A204.1 (cell line): Measurements from ENCODE around the gene MB21D2.
"Not testable (repeated sequence)": the region's sequence is repeated elsewhere in the genome, so short reads cannot be mapped to it uniquely, and the experiment has no call there.

Experiments used
- FAIRE-seq: peaks from 2 replicates; lab custom pipeline; 2012; peaks lifted over from hg19 to GRCh38; lab: Jason Lieb, UNC

Gene MB21D2

GRCh38 chr3:192917404-192918274 lies at the start of gene MB21D2:
MB21D2 (minus strand) TSS chr3:192917856; CDS start chr3:192917840, 16 bp downstream.
- no peak for FAIRE-seq

- not testable (repeated sequence) for FAIRE-seq
Measured at GRCh38 chr3:192964959-192965719, 47.5 kb upstream of the MB21D2 start.

- FAIRE-seq: no peak
Measured at GRCh38 chr3:192959773-192960172, 42.1 kb upstream of the MB21D2 start.

- no peak for FAIRE-seq
Measured at GRCh38 chr3:192958219-192958872, 40.7 kb upstream of the MB21D2 start.

GRCh38 chr3:192957441-192958021 lies 39.9 kb upstream of the MB21D2 start:
- FAIRE-seq: no peak

- no peak for FAIRE-seq
Measured at GRCh38 chr3:192953926-192954325, 36.3 kb upstream of the MB21D2 start.

GRCh38 chr3:192947421-192947820 lies 29.8 kb upstream of the MB21D2 start:
- no peak for FAIRE-seq

- no peak for FAIRE-seq
Measured at GRCh38 chr3:192943393-192943792, 25.7 kb upstream of the MB21D2 start.

GRCh38 chr3:192942625-192943024 lies 25.0 kb upstream of the MB21D2 start:
- FAIRE-seq: no peak

GRCh38 chr3:192940129-192940528 lies 22.5 kb upstream of the MB21D2 start:
- FAIRE-seq: no peak

GRCh38 chr3:192935441-192935840 lies 17.8 kb upstream of the MB21D2 start:
- no peak for FAIRE-seq

- FAIRE-seq: no peak
Measured at GRCh38 chr3:192933779-192934460, 16.3 kb upstream of the MB21D2 start.

- FAIRE-seq: no peak
Measured at GRCh38 chr3:192933259-192933658, 15.6 kb upstream of the MB21D2 start.

GRCh38 chr3:192931825-192932224 lies 14.2 kb upstream of the MB21D2 start:
- no peak for FAIRE-seq

GRCh38 chr3:192930577-192930976 lies 12.9 kb upstream of the MB21D2 start:
- FAIRE-seq: no peak

GRCh38 chr3:192929755-192930547 lies 12.3 kb upstream of the MB21D2 start:
- no peak for FAIRE-seq

- no peak for FAIRE-seq
Measured at GRCh38 chr3:192929146-192929545, 11.5 kb upstream of the MB21D2 start.

- FAIRE-seq: no peak
Measured at GRCh38 chr3:192928720-192929119, 11.1 kb upstream of the MB21D2 start.

- FAIRE-seq: no peak
Measured at GRCh38 chr3:192928016-192928415, 10.4 kb upstream of the MB21D2 start.

- no peak for FAIRE-seq
Measured at GRCh38 chr3:192927016-192927415, 9.4 kb upstream of the MB21D2 start.

GRCh38 chr3:192923731-192924130 lies 6.1 kb upstream of the MB21D2 start:
- FAIRE-seq: no peak
